SU-DHL-6 (cell line): ENCODE results near the gene ZSWIM3.

ENCODE experiments used
- H2AFZ ChIP-seq: fragments of 200-600 bp; sonication (generic); 2 replicates; pipeline ENCODE4 v1.6.1; 2014; ENCODE audit warnings: low read depth, mild to moderate bottlenecking, moderate library complexity, mixed read lengths, antibody characterized with exemption, low read length; ENCODE audit not compliant: severe bottlenecking
- H3F3A ChIP-seq: fragments of 200-600 bp; shearing (Covaris generic); 2 replicates; pipeline ENCODE4 v1.6.0; 2016; ENCODE audit warnings: antibody characterized with exemption, mild to moderate bottlenecking; ENCODE audit not compliant: insufficient read depth
- H3K27ac ChIP-seq: fragments of 200-600 bp; sonication (generic); 2 replicates; pipeline ENCODE4 v1.5.1; 2016; ENCODE audit warnings: low read depth, mild to moderate bottlenecking, low read length, moderate library complexity, mixed read lengths
- H3K27me3 ChIP-seq: fragments of 200-600 bp; sonication (generic), shearing (Covaris generic); 2 replicates; pipeline ENCODE4 v1.6.0; 2014; ENCODE audit warnings: mild to moderate bottlenecking, low read length
- H3K36me3 ChIP-seq: fragments of 200-600 bp; sonication (generic); 2 replicates; pipeline ENCODE4 v1.6.1; 2014; ENCODE audit warnings: mild to moderate bottlenecking, low read length, mixed read lengths
- H3K4me2 ChIP-seq: fragments of 300-600, 200-600 bp; shearing (Covaris generic), sonication (generic); 2 replicates; pipeline ENCODE4 v1.6.0; 2014; ENCODE audit warnings: low read length, low read depth, mild to moderate bottlenecking; ENCODE audit not compliant: poor library complexity, severe bottlenecking
- H3K4me3 ChIP-seq: fragments of 200-600 bp; sonication (generic); 2 replicates; pipeline ENCODE4 v1.5.1; 2014; ENCODE audit warnings: antibody characterized with exemption, low read length, mild to moderate bottlenecking, mixed read lengths; ENCODE audit not compliant: insufficient read depth, poor library complexity, severe bottlenecking
- H3K79me2 ChIP-seq: fragments of 200-600 bp; sonication (generic); 2 replicates; pipeline ENCODE4 v1.6.1; 2014; ENCODE audit warnings: mild to moderate bottlenecking, low read length, moderate library complexity; ENCODE audit not compliant: insufficient read depth
- H3K9ac ChIP-seq: fragments of 200-600 bp; sonication (generic); 2 replicates; pipeline ENCODE4 v1.7.0; 2014; ENCODE audit warnings: mild to moderate bottlenecking, low read length
- H3K9me2 ChIP-seq: fragments of 200-600 bp; sonication (generic); replicated peaks from 2 replicates; pipeline ENCODE4 v1.6.1; 2014; ENCODE audit warnings: low read length; ENCODE audit not compliant: insufficient read depth
- H3K9me3 ChIP-seq: fragments of 200-600 bp; sonication (generic); 2 replicates; pipeline ENCODE4 v1.6.1; 2014; ENCODE audit warnings: low read length, mixed read lengths; ENCODE audit not compliant: insufficient read depth
- H4K20me1 ChIP-seq: fragments of 200-600 bp; sonication (generic); 2 replicates; pipeline ENCODE4 v1.6.1; 2014; ENCODE audit warnings: low read depth, mild to moderate bottlenecking, antibody characterized with exemption, low read length, moderate library complexity, mixed read lengths
- EZH2phosphoT487 ChIP-seq: fragments of 200-600 bp; sonication (generic), shearing (Covaris generic); conservative IDR thresholded peaks from 2 replicates; pipeline ENCODE4 v1.6.1; 2018; ENCODE audit warnings: mild to moderate bottlenecking, antibody characterized with exemption, low read length, moderate library complexity, mixed read lengths
- TF ChIP-seq, protein P1 (sequence below): fragments of 200-600 bp; sonication (generic); IDR thresholded peaks from one replicate; pipeline ENCODE4 v1.5.1; 2017; ENCODE audit warnings: antibody characterized with exemption, mild to moderate bottlenecking, low read length, moderate library complexity; ENCODE audit not compliant: insufficient read depth, poor library complexity, severe bottlenecking

ZSWIM3 gene

DNA sequence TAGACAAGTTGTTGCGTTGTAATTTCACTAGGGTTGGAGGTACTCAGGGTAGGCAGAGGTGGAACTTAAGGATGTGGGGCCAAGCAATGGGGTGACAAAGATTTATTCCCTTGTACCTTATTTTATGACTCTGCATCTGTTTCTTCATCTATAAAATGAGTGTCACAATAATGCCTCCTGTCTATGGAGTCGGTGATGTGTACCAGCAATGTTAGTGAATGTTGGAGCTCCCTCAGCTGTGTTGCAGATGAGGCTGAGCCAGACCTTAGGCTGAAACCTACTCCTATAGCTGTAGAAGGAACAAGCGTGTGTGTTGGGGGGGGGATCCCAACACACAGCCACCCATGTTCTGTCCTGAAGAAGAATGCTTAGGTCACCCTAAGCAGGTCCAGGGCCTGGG lies 40.5 kb upstream of the ZSWIM3 start:
- no peak for TF ChIP-seq EZH2phosphoT487
- TF ChIP-seq, protein P1, sequence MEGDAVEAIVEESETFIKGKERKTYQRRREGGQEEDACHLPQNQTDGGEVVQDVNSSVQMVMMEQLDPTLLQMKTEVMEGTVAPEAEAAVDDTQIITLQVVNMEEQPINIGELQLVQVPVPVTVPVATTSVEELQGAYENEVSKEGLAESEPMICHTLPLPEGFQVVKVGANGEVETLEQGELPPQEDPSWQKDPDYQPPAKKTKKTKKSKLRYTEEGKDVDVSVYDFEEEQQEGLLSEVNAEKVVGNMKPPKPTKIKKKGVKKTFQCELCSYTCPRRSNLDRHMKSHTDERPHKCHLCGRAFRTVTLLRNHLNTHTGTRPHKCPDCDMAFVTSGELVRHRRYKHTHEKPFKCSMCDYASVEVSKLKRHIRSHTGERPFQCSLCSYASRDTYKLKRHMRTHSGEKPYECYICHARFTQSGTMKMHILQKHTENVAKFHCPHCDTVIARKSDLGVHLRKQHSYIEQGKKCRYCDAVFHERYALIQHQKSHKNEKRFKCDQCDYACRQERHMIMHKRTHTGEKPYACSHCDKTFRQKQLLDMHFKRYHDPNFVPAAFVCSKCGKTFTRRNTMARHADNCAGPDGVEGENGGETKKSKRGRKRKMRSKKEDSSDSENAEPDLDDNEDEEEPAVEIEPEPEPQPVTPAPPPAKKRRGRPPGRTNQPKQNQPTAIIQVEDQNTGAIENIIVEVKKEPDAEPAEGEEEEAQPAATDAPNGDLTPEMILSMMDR: no peak
- no peaks in the 10 kb centered on the region for H4K20me1 ChIP-seq
- H3K9me2 ChIP-seq: no peaks in the 10 kb centered on the region
- H3K4me2 ChIP-seq: no peak overlapping the region
- no peak overlapping the region for H3K4me3 ChIP-seq
- no peak overlapping the region for H3K27ac ChIP-seq
- no peaks in the 10 kb centered on the region for H3K9me3 ChIP-seq
- H3F3A ChIP-seq: peaks cover 26% of the 10 kb centered on the region
- peaks cover 20% of the 10 kb centered on the region for H3K36me3 ChIP-seq
- H3K27me3 ChIP-seq: no peaks in the 10 kb centered on the region
- no peak overlapping the region for H3K9ac ChIP-seq
- H2AFZ ChIP-seq: no peak overlapping the region
- H3K79me2 ChIP-seq: peaks cover 19% of the 10 kb centered on the region

DNA sequence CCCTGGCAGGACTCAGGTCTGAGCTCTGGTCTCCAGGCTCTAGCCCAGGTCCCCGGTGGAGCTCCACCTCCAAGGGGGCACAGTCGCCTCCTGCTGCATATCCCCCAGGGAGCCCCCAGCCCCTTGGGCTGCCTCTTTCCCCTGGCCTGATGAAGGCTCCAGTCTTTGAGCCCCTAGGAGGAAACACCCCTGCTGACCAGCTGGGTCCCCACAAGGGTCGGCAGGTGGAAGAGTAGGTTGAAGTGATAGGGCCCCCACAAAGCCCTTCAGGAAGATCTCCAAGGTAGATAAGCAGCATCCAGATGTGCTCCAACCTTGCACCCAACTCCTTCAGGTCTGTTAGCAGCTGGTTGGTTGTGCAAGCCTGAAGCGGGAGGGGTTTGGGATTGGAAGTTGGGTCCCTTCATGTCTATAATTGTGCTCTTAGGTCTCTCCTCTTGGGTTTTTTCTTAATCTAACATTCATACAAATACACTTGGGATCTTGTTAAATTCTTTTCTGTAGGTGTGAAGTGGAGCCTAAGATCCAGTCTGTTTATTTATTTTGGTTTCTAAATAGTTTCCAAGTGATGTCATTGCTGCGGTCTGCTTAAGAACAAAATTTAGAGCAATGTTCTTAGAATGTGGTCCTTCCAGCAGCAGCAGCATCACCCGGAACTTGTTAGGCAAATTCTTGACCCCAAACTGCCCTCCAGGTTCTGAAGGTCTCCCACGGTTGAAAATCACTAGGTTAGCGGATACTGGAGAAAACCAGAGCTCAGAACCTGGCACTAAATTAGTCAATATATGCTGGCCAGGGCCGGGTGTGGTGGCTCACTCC lies 39.8 kb upstream of the ZSWIM3 start:
- H3K27me3 ChIP-seq: no peaks in the 10 kb centered on the region
- no peaks in the 10 kb centered on the region for H3K9me3 ChIP-seq
- no peak overlapping the region for H3K9ac ChIP-seq
- H3F3A ChIP-seq: peaks cover 26% of the 10 kb centered on the region
- no peaks in the 10 kb centered on the region for H3K9me2 ChIP-seq
- TF ChIP-seq EZH2phosphoT487: no peak
- TF ChIP-seq, protein P1: no peak
- H4K20me1 ChIP-seq: no peaks in the 10 kb centered on the region
- no peak overlapping the region for H3K4me3 ChIP-seq
- H3K79me2 ChIP-seq: peaks cover 17% of the 10 kb centered on the region
- H3K27ac ChIP-seq: no peak overlapping the region
- no peak overlapping the region for H2AFZ ChIP-seq
- no peak overlapping the region for H3K4me2 ChIP-seq
- H3K36me3 ChIP-seq: peaks cover 20% of the 10 kb centered on the region

DNA sequence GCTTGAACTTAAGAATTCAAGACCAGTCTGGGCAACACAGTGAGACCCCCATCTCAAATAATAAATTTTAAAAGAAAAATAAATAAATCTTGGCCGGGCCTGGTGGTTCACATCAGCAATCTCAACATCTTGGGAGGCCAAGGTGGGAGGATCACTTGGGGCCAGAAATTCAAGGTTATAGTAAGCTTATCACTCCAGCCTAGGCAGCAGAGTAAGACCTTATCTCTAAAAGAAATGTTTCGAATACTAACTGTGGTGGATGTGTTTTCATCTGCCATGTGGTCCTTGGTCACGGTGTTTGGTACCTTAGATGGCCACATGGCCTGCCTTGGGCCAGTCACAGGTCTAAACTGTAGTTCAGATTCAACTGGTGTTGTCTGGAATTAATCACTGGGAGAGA lies 39.2 kb upstream of the ZSWIM3 start:
- Histone ChIP-seq H3K9ac (no peak overlapping the region), H3K27me3 (no peaks in the 10 kb centered on the region), H4K20me1 (no peaks in the 10 kb centered on the region), H3F3A (peaks cover 26% of the 10 kb centered on the region), H3K9me2 (no peaks in the 10 kb centered on the region), H3K79me2 (peaks cover 10% of the 10 kb centered on the region), H3K9me3 (no peaks in the 10 kb centered on the region), H3K4me3 (no peak overlapping the region), H3K4me2 (no peak overlapping the region), H2AFZ (no peak overlapping the region), H3K36me3 (peaks cover 20% of the 10 kb centered on the region), H3K27ac (no peak overlapping the region)
- TF ChIP-seq, protein P1: no peak
- TF ChIP-seq EZH2phosphoT487: no peak
